ENCODE measurements around the gene LDLRAD1.
"Not testable (repeated sequence)": the region's sequence is repeated elsewhere in the genome, so short reads cannot be mapped to it uniquely, and the experiment has no call there.

GRCh38 chr1:53994516-53994915, 23.5 kb downstream of the LDLRAD1 start:
- TF ChIP-seq CTCF (IDR thresholded peaks at IDR 0.05 in 2 of 3, conservative IDR thresholded peaks at IDR 0.05 in 1 of 3; ENCODE audit: control insufficient read depth in 2 of 3, extremely low read depth in 1 of 3, insufficient read depth in 1 of 3, low read depth in 3 of 3, low read length in 3 of 3); ATF2 (IDR thresholded peaks at IDR 0.05; ENCODE audit: low read length); SUZ12 (IDR thresholded peaks at IDR 0.05; ENCODE audit: unreplicated experiment); POLR2AphosphoS2 (IDR thresholded peaks at IDR 0.05; ENCODE audit: low read depth, low read length); CHD4 (IDR thresholded peaks at IDR 0.05); ZNF274 (IDR thresholded peaks at IDR 0.05; ENCODE audit: insufficient read depth, insufficient read length); MXI1 (IDR thresholded peaks at IDR 0.05; ENCODE audit: low read depth, low read length); SMAD5 (IDR thresholded peaks at IDR 0.05; ENCODE audit: low read depth): not testable (repeated sequence)
